ENCODE measurements around the gene GDPD5.

Gene GDPD5

GRCh38 chr11:75388386-75389275 is 137.1 kb downstream of the GDPD5 start:
- peak; percentile 85 for DNase-seq

GRCh38 chr11:75387736-75388294 is 137.9 kb downstream of the GDPD5 start:
- DNase-seq, result no peak

GRCh38 chr11:75386942-75387630 is 138.7 kb downstream of the GDPD5 start:
- no peak for DNase-seq
